Pancreas (tissue), 10 donors: ENCODE measurements around the gene ABLIM2. TPM values are rescaled to one million over a fixed set of nuclear protein-coding genes. Genes with fewer than 3 reads are reported as not detected.
A peak's percentile ranks its signal among the peaks of the same experiment; 100 is the strongest.

Experiments used
- ATAC-seq, 4 donors: fragments of 200-7000 bp; cut with Tn5 transposase; one replicate each; pipeline versions ENCODE4 v1.8.0 to v1.9.1; 2020; ENCODE audit warnings: mild to moderate bottlenecking in 4 of 4, moderate library complexity in 4 of 4
- DNase-seq, 6 donors: peaks; one replicate each; pipeline ENCODE4 v3.0.0-alpha.2; 2020
- FAIRE-seq: peaks from 2 replicates; lab custom pipeline; 2012; peaks lifted over from hg19 to GRCh38; lab: Jason Lieb, UNC
- H3K27ac ChIP-seq, 4 donors: fragments of 200-600 bp; sonication (generic); 1 replicate in 3 of 4; 2 replicates in 1 of 4; pipeline versions ENCODE4 v1.5.0 to v1.8.0; 2020
- H3K27me3 ChIP-seq, 4 donors: fragments of 200-600 bp; one replicate each; pipeline ENCODE4 v1.8.0; 2021
- H3K36me3 ChIP-seq, 3 donors: fragments of 200-600 bp; sonication (generic) in 1 of 3; one replicate each; pipeline versions ENCODE4 v1.5.0 to v1.8.0; 2020 to 2021
- H3K4me1 ChIP-seq, 3 donors: fragments of 200-600 bp; one replicate each; pipeline ENCODE4 v1.8.0; 2021
- H3K4me3 ChIP-seq, 4 donors: fragments of 200-600 bp; sonication (generic) in 2 of 4; one replicate each; pipeline versions ENCODE4 v1.5.0 to v1.8.0; 2020 to 2021
- H3K9me3 ChIP-seq, 4 donors: fragments of 200-600 bp; one replicate each; pipeline ENCODE4 v1.8.0; 2021
- CTCF ChIP-seq, 4 donors: fragments of 200-600 bp; sonication (generic) in 3 of 4; IDR thresholded peaks; one replicate each; pipeline versions ENCODE4 v1.5.0 to v1.8.0; 2021; ENCODE audit warnings: antibody characterized with exemption in 4 of 4
- WGBS, 2 donors: extraction: QIAGEN DNeasy Blood & Tissue Kit; methylation state at CpG; one replicate each; pipeline ENCODE4 v1.1.7; 2013; 5-methylcytosine and 5-hydroxymethylcytosine counted together
- intact Hi-C, 3 donors: fragments of 100-400 bp; cut with DNase I; formaldehyde crosslinking; loops; one replicate each; pipeline versions ENCODE4 v1.11.1 to v1.14.2; 2022
- polyA plus RNA-seq, 2 donors: library from polyadenylated mRNA; stranded (reverse); fragments of 200-250 nt; gene quantifications; one replicate each; pipeline ENCODE4 v1.2.3, GENCODE V29; 2013
- total RNA-seq, 6 donors: library from RNA; stranded (reverse); fragmentation: NEBNext Ultra II Directional in 4 of 6; extraction: Animal tissue kit (Norgen Biotek cat#: 25700) in 4 of 6; gene quantifications; one replicate each; pipeline versions ENCODE4 v1.2.1 to v1.2.4, GENCODE V29; 2021 to 2023
- donor health status: healthy with polysubstance abuse.
- donor health status: DM: no; HTN: no; CAD: no; lungs with moderate emphysema.
- donor health status: DM: no; HTN: no; CAD: no.
- donor health status: control.
- donor health status: control.
- donor health status: Bipolar disorder and iron deficiency.
- donor health status: DM: yes; HTN: yes; CAD: no.
- donor health status: DM: no; HTN: no; CAD: no.
- donor health status: DM: no; HTN: no; CAD: no.
- donor health status: DM: yes; HTN: yes; CAD: no.

ABLIM2 gene
- total and polyA plus RNA-seq, 8 donors, result 4.3 to 13.1 (median 6.6) TPM

DNA sequence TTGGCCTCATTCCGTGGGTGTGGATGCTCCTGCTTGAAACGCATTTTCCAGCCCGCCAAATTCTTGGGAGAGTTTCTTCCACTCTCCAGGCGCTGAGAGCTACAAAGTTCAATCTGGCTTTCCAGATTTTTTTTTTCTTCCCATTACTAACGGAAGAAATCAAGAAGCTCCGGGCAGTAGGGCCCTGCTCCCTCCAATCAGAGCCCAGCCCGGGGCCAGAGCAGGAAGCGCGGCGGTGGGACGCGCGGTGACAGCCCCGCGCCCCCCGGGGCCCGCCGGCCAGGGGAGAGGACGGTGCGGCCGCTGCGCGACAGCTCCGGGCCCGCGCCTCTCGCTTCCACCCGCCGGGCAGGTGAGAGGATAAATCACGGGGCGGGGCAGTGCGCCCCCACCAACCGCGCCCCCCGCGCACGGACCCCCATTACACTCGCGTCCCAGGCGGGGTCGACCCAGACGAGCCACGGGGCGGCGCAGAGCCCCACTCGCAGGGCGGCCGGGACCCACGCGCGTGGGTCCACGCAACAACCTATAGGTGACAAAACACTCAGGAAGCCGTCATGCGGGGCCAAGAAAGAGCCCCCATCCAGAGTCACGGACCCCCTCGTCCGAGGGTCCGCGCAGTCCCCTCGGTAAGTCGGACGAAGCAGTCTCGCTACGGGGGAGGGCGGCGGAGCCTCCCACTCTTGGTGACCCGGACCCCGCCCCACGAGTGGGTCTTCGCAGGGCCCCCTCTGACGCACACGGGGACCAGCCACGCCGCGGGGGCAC is 219.8 kb downstream of the ABLIM2 start:
- H3K4me3 ChIP-seq, result peak overlapping the region; percentile 75 to 93 (median 81)
- 1 to 2% methylated on average over 59 to 75 of the region's 75 CpGs for WGBS, 2 donors
- H3K36me3 ChIP-seq, result no peaks in the 10 kb centered on the region
- peak overlapping the region; percentile 74 to 89 (median 81) for H3K27ac ChIP-seq
- FAIRE-seq, result no peak
- ATAC-seq, result peak; percentile 35 to 59 (median 52)
- intact Hi-C loops, result no loop called here
- TF ChIP-seq CTCF (IDR thresholded peaks at IDR 0.05), result no peak
- DNase-seq, result peak in 5 of 6 donors; percentile 19 to 78 (median 46)
- no peaks in the 10 kb centered on the region for H3K27me3 ChIP-seq
- no peaks in the 10 kb centered on the region for H3K9me3 ChIP-seq
- H3K4me1 ChIP-seq, result peaks cover 0 to 5% (median 0%) of the 10 kb centered on the region in 3 donors

DNA sequence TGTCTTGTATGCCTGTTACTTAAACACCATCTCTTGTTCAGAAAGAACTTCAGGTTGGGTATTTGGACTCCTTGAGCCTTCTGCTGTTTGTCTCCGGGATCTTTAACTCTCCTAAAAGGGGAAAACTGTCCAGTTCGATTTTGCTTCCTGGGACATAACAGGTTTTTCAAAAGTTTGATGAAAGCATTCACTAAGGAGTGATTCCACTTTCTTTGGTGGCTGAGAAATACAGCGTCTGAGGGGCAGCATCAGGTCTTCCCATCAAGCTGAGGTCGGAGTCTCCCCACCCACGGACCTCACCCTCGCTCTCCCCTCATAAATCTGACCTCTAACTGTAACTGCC is 220.4 kb downstream of the ABLIM2 start:
- FAIRE-seq, result no peak
- DNase-seq, result no peak
- Histone ChIP-seq H3K4me1 (peaks cover 0 to 5% (median 0%) of the 10 kb centered on the region in 3 donors), H3K27ac (peak overlapping the region in 2 of 4 donors; percentile 84 to 89), H3K36me3 (no peaks in the 10 kb centered on the region), H3K9me3 (no peaks in the 10 kb centered on the region), H3K4me3 (peak overlapping the region; percentile 75 to 93 (median 81)), H3K27me3 (no peaks in the 10 kb centered on the region)
- ATAC-seq, result no peak
- 24 to 35% methylated on average over 6 of the region's 6 CpGs for WGBS, 2 donors
- TF ChIP-seq CTCF (IDR thresholded peaks at IDR 0.05), result no peak
- intact Hi-C loops, result no loop called here

DNA sequence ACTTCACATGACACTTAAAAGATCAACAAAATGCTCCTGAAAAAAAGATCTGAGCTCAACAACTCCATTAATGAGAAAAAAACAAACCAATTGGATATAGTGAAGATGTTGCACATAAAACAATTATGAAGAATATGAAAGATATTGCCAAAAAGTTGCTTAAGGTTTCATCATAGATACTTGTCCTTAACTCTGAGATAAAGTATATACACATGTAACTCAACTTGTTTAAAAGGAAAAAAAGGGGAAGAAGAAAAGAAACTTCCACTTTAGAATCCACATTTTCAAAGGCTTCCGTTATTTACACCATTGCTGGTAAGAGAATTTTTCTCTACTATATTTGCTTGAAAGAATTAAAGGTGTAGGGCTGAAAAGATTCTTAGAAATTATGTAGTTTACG is 221.6 kb downstream of the ABLIM2 start:
- no peaks in the 10 kb centered on the region for H3K27me3 ChIP-seq
- no peaks in the 10 kb centered on the region for H3K36me3 ChIP-seq
- H3K4me1 ChIP-seq, result peaks cover 0 to 5% (median 0%) of the 10 kb centered on the region in 3 donors
- no peaks in the 10 kb centered on the region for H3K9me3 ChIP-seq
- H3K27ac ChIP-seq, result no peak overlapping the region
- DNase-seq (no peak), FAIRE-seq (no peak), ATAC-seq (no peak)
- 92 to 96% methylated on average over 2 of the region's 2 CpGs for WGBS, 2 donors
- intact Hi-C loops, result no loop called here
- TF ChIP-seq CTCF (IDR thresholded peaks at IDR 0.05), result no peak
- no peak overlapping the region for H3K4me3 ChIP-seq

GRCh38 chr4:7933651-7934510 is 224.7 kb downstream of the ABLIM2 start:
- WGBS, 2 donors, result 84 to 86% methylated on average over 14 of the region's 14 CpGs
- no peaks in the 10 kb centered on the region for H3K27me3 ChIP-seq
- no peak overlapping the region for H3K27ac ChIP-seq
- H3K36me3 ChIP-seq, result no peaks in the 10 kb centered on the region
- H3K9me3 ChIP-seq, result no peaks in the 10 kb centered on the region
- intact Hi-C loops, result no loop called here
- H3K4me3 ChIP-seq, result no peak overlapping the region
- DNase-seq, result peak in 1 of 6 donors; percentile 21
- no peak for TF ChIP-seq CTCF (IDR thresholded peaks at IDR 0.05)
- FAIRE-seq, result no peak
- no peak for ATAC-seq
- H3K4me1 ChIP-seq, result peaks cover 0 to 5% (median 0%) of the 10 kb centered on the region in 3 donors
